H54 (cell line): ENCODE data around the gene CLASP2.
A peak's percentile ranks its signal among the peaks of the same experiment; 100 is the strongest.

Source experiments
- DNase-seq: peaks from one replicate; pipeline ENCODE4 v3.0.0; 2011; ENCODE audit warnings: low spot score, mixed read lengths; ENCODE audit not compliant: insufficient read length
- FAIRE-seq: peaks from 3 replicates; lab custom pipeline; 2011; peaks lifted over from hg19 to GRCh38; lab: Jason Lieb, UNC
- POLR2A ChIP-seq: IDR thresholded peaks from 2 replicates; pipeline ENCODE4 v1.6.1; 2011; ENCODE audit warnings: low read depth, mild to moderate bottlenecking, low read length

CLASP2 gene

DNA sequence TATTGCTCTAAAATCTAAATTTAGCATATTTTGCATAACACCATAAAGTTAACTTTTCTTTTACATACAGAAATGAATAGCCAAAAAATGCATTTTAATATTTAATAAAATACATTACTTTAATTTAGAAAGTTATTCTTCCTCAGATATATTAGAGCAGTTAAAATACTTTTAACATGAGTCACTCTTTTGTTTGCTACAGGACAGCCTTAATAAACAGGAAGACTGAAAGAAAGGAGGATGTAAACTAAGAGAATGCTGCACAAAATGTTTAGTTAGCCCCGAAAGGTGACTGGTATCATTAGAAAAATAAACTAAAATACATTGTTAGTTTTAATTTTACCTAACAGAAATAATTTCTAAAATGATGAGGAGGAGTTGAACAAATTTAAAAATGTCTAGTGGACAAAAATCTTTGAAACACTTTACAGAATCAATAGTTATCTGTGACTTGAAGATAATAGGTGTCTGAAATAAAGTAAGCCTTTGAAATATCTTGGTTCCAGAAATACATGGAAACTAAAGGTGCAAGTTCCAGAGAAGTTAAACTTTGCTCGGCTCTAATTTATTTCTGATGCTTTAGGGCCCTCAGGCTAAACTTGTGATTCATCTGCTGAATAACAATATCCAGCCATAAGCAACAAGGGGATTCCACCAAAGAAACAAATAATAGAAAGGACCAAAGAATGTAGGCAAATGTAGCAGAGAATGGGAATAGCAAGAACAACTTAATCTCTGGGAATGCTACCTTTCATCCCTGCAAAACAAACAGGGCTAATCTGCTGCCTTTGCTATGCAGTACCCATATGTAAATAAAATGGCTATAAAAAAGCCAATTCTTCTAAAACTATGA, 139.5 kb downstream of the CLASP2 start:
- TF ChIP-seq POLR2A, result no peak
- FAIRE-seq (peak; percentile 58), DNase-seq (no peak)

DNA sequence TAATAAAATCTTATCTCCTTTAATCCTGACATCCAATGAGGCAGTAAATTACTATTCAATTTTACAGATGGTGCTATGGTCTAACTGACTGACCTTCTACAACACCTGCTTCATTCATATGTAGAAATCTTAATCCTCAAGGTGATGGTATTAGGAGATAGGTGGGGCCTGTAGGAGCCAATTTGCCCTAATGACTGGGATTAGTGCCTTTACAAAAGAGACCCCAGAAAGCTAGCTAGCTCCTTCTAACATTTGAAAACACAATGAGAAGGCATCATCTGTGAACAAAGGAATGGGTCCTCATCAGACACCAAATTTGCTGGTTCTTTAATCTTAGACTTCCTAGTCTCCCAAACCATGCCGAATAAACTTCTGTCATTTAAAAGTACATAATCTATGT, 140.5 kb downstream of the CLASP2 start:
- TF ChIP-seq POLR2A, result no peak
- DNase-seq (no peak), FAIRE-seq (no peak)

GRCh38 chr3:33577173-33577572, 140.9 kb downstream of the CLASP2 start:
- FAIRE-seq, result no peak
- TF ChIP-seq POLR2A, result no peak
- DNase-seq, result no peak

- TF ChIP-seq POLR2A, result no peak
- DNase-seq (no peak), FAIRE-seq (no peak)
Measured at GRCh38 chr3:33575311-33575710, 142.7 kb downstream of the CLASP2 start.

DNA sequence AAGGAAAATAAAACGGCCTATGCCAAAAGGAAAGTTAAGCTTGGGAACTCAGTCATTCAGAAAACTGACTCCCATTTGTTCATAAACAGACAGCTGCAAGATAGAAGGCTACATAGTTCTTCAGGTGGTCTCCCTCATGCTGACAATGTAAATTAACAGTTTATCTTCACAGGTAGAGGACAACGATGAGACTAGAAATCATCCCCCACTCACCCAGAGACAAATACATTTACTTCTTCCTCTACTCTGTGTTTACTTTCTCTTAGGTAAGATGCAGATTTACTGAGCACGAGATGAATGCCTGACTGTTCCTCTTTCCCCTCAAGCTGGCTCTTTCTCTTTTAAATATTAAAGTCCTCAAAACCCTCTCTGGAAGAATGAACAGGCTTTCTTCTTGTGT, 160.2 kb downstream of the CLASP2 start:
- FAIRE-seq, result no peak
- TF ChIP-seq POLR2A, result no peak
- DNase-seq, result no peak

GRCh38 chr3:33557279-33557678, 160.8 kb downstream of the CLASP2 start:
- DNase-seq (no peak), FAIRE-seq (no peak)
- no peak for TF ChIP-seq POLR2A

DNA sequence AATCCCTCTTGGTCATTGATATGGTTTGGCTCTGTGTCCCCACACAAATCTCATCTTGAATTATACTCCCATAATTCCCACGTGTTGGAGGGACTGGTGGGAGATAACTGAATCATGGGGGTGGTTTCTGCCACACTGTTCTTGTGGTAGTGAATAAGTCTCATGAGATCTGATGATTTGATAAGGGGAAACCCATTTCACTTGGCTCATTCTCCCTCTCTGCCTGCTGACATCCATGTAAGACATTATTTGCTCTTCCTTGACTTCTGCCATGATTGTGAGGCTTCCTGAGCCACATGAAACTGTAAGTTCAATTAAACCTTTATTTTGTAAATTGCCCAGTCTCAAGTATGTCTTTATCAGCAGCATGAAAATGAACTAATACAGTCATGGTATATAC, 171.0 kb downstream of the CLASP2 start:
- no peak for DNase-seq
- TF ChIP-seq POLR2A, result no peak
- FAIRE-seq, result no peak

GRCh38 chr3:33544126-33544525, 173.9 kb downstream of the CLASP2 start:
- TF ChIP-seq POLR2A, result no peak
- DNase-seq (no peak), FAIRE-seq (no peak)

- FAIRE-seq, result no peak
Measured at GRCh38 chr3:33543601-33544000, 174.5 kb downstream of the CLASP2 start.

DNA sequence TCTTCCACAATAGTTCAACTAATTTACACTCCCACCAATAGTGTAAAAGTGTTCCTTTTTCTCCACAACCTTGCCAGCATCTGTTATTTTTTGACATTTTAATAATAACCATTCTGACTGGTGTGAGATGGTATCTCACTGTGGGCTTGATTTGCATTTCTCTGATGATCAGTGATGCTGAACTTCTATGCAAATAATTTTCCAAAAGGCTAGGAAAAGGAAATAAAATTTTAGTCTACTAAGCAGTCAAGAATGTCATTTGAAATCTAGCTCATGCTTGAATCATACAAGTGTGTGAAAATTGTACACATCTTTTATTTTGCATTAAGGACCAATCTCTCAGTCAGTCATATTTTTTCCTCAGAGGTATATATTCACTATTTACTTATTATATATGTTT, 176.1 kb downstream of the CLASP2 start:
- FAIRE-seq, result no peak
- no peak for DNase-seq
- TF ChIP-seq POLR2A, result no peak

More at GRCh38 chr3:33543601-33544000, 174.5 kb downstream of the CLASP2 start:
- no peak for TF ChIP-seq POLR2A
- DNase-seq, result no peak

- no peak for DNase-seq
- no peak for TF ChIP-seq POLR2A
- no peak for FAIRE-seq
Measured at GRCh38 chr3:33538678-33539339, 179.2 kb downstream of the CLASP2 start.

- no peak for DNase-seq
- no peak for TF ChIP-seq POLR2A
- no peak for FAIRE-seq
Measured at GRCh38 chr3:33537133-33537532, 180.9 kb downstream of the CLASP2 start.

- DNase-seq, result no peak
- FAIRE-seq, result no peak
- no peak for TF ChIP-seq POLR2A
Measured at GRCh38 chr3:33526787-33527186, 191.3 kb downstream of the CLASP2 start.

DNA sequence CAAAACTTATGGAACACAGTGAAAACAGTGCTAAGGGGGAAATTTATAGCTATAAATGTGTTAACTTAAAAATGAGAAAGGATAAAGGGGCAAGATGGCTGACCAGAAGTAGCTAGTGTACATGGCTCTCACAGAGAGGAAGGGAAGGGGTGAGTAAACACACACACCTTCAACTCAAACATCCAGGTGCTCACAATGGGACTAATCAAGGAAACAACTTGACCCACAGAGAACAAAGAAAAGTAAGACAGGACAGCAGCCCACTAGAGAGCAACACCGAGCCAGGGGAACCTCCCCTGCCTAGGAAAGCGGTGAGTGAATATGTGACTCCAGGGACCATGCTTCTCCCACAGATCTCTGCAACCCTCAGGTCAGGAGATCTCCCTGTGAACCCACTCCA, 192.8 kb downstream of the CLASP2 start:
- FAIRE-seq, result no peak
- DNase-seq, result no peak
- no peak for TF ChIP-seq POLR2A

DNA sequence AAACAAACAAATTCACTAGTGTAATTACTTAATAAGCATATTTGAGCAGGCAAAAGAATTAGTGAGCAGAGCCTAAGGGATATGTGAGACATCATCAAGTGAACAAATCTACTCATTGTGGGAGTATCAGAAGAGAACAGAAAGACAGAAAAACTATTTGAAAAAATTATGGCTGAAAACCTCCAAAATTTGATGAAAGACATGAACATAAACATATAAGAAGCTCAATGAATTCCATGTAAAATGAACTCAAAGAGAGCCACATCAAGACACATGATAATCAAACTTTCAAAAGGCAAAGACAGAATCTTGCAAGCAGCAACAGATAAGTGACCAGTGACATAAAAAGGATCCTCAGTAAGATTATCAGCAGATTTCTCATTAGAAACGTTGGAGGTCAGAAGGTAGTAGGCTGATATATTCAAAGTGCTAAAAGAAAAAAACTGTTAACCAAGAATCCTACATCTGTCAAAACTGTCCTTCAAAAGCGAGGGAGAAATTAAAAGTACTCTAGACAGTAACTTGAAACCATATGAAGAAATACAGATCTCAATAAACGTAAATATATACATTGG, 194.9 kb downstream of the CLASP2 start:
- no peak for TF ChIP-seq POLR2A
- FAIRE-seq (peak; percentile 20), DNase-seq (no peak)
